Measurements from ENCODE around the gene ZNF408.
A peak's percentile ranks its signal among the peaks of the same experiment; 100 is the strongest.

Gene ZNF408

DNA sequence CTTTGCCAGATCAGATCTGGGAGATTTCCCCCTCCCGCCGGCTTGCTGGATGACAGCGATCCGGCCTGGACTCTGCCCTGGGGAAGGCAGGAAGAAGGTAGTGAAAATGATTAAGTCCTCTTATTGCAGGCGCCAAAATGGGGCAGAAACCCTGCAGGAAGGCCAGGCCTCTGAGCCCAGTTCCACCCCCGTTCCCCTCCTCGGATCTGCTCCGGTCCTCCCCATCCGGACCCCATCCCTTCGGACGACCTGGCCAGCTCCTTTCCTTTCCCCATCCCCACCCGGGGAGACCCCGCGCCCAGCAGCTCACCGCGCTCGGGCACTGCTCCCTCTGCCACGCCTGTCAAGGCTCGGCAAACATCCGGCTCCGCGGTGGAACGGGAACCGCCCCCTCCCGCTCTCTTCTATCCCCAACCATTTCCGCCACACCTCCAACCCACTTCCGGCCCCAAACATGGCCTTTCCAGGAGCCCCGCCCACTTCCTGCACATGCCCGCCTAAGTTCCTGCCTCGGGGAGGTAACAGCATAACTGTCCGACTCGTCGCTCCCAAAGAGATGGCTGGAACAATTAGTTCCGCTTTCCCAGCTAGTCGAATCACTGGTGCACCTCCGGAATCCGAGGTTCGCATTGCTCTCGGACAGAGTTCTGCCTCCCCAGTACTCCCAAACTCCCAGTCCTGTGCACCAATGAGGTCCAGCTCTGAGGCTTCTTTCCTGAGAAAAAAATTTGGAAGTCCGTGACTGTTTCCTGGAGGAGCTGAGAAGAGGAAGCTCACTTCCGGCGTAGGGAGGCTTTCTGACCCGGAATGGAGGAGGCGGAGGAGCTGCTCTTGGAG is at the start of gene ZNF408, which contains the start of gene ARHGAP1:
Gene ZNF408, plus strand, starts transcription at position 791 of the 837 bp plus-strand sequence. Its CDS starts 17 bp downstream, at position 808.
Gene ARHGAP1, minus strand, starts transcription at position 379 of the 837 bp plus-strand sequence. CDS start 4,512 bp downstream, outside the sequence.
- Histone ChIP-seq H3F3A (ENCODE audit: low read depth) (no peaks in the 10 kb centered on the region), H3K4me2 (ENCODE audit: low read depth, low read length, poor library complexity, severe bottlenecking) (peak within 1 kb of the TSS; percentile 83), H4K20me1 (ENCODE audit: insufficient read depth, low read length, poor library complexity, severe bottlenecking) (peaks cover 15% of the 10 kb centered on the region), H2AFZ (ENCODE audit: low read length) (peak within 1 kb of the TSS; percentile 99), H3K4me1 (ENCODE audit: insufficient read depth, low read length, poor library complexity, severe bottlenecking) (peaks cover 36% of the 10 kb centered on the region), H3K4me3 (ENCODE audit: low read length, poor library complexity, severe bottlenecking) (peak within 1 kb of the TSS; percentile 95), H3K9me3 (ENCODE audit: insufficient read depth, low read depth, low read length) (no peaks in the 10 kb centered on the region), H3K9me2 (replicated peaks; ENCODE audit: low read depth, low read length) (no peaks in the 10 kb centered on the region), H3K79me2 (ENCODE audit: insufficient read depth, low read length) (peaks cover 74% of the 10 kb centered on the region), H3K27me3 (ENCODE audit: insufficient read depth, low read length, poor library complexity, severe bottlenecking) (no peaks in the 10 kb centered on the region), H3K36me3 (ENCODE audit: insufficient read depth, low read length) (peaks cover 15% of the 10 kb centered on the region; the same call in 1 of the 2 replicates), H3K9ac (ENCODE audit: low read depth, low read length, poor library complexity, severe bottlenecking) (peak within 1 kb of the TSS; percentile 90)
- TF ChIP-seq EZH2phosphoT487 (IDR thresholded peaks at IDR 0.05; ENCODE audit: borderline replicate concordance): no peak
- TF ChIP-seq, protein P1, sequence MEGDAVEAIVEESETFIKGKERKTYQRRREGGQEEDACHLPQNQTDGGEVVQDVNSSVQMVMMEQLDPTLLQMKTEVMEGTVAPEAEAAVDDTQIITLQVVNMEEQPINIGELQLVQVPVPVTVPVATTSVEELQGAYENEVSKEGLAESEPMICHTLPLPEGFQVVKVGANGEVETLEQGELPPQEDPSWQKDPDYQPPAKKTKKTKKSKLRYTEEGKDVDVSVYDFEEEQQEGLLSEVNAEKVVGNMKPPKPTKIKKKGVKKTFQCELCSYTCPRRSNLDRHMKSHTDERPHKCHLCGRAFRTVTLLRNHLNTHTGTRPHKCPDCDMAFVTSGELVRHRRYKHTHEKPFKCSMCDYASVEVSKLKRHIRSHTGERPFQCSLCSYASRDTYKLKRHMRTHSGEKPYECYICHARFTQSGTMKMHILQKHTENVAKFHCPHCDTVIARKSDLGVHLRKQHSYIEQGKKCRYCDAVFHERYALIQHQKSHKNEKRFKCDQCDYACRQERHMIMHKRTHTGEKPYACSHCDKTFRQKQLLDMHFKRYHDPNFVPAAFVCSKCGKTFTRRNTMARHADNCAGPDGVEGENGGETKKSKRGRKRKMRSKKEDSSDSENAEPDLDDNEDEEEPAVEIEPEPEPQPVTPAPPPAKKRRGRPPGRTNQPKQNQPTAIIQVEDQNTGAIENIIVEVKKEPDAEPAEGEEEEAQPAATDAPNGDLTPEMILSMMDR (conservative IDR thresholded peaks at IDR 0.05; ENCODE audit: low read length): no peak

DNA sequence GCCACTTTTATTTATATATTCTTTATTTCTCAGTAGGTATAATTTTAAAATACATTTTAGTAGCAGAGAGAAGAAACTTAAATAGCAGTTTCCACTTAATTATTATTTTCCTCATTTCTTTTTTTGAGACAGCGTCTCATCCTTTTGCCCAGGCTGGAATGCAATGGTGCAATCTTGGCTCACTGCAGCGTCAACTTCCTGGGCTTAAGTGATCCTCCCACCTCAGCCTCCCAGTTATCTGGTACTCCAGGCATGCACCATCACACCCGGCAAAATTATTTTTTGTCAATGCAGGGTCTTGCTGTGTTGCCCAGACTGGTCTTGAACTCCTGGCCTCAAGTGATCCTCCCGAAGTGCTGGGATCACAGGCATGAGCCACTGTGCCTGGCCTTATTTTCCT is 45.2 kb upstream of the ZNF408 start:
- Histone ChIP-seq H3K36me3 (ENCODE audit: insufficient read depth, low read length) (peaks cover 83% of the 10 kb centered on the region; the same call in 1 of the 2 replicates), H3K27me3 (ENCODE audit: insufficient read depth, low read length, poor library complexity, severe bottlenecking) (no peaks in the 10 kb centered on the region), H3K4me2 (ENCODE audit: low read depth, low read length, poor library complexity, severe bottlenecking) (no peak overlapping the region)

DNA sequence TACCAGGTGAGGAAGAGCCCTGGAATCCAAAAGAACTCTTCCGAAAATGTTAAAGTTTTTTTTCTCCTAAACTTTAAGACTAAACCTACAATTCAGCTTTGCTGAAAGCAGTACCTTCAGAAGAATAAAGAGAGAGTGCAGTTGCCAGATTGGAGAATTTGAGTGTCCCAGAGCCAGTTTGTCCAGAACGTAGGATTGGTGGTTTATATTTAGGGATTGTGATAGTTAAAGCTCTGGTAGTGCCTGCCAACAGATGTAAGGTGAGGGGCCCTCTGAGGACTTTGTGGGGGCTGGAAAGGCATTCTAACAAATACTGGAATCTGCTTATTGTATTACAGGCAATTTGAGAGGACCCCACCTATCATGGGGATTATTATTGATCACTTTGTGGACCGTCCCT is 43.6 kb upstream of the ZNF408 start:
- Histone ChIP-seq H3F3A (ENCODE audit: low read depth) (no peaks in the 10 kb centered on the region), H3K27me3 (ENCODE audit: insufficient read depth, low read length, poor library complexity, severe bottlenecking) (no peaks in the 10 kb centered on the region), H2AFZ (ENCODE audit: low read length) (no peak overlapping the region), H3K4me2 (ENCODE audit: low read depth, low read length, poor library complexity, severe bottlenecking) (no peak overlapping the region), H3K9ac (ENCODE audit: low read depth, low read length, poor library complexity, severe bottlenecking) (no peak overlapping the region), H3K4me3 (ENCODE audit: low read length, poor library complexity, severe bottlenecking) (no peak overlapping the region), H3K79me2 (ENCODE audit: insufficient read depth, low read length) (no peaks in the 10 kb centered on the region), H3K9me2 (replicated peaks; ENCODE audit: low read depth, low read length) (no peaks in the 10 kb centered on the region), H4K20me1 (ENCODE audit: insufficient read depth, low read length, poor library complexity, severe bottlenecking) (no peaks in the 10 kb centered on the region), H3K9me3 (ENCODE audit: insufficient read depth, low read depth, low read length) (no peaks in the 10 kb centered on the region), H3K4me1 (ENCODE audit: insufficient read depth, low read length, poor library complexity, severe bottlenecking) (no peaks in the 10 kb centered on the region), H3K36me3 (ENCODE audit: insufficient read depth, low read length) (peaks cover 67% of the 10 kb centered on the region; the same call in 1 of the 2 replicates)
- TF ChIP-seq EZH2phosphoT487 (IDR thresholded peaks at IDR 0.05; ENCODE audit: borderline replicate concordance): no peak
- TF ChIP-seq, protein P1 (conservative IDR thresholded peaks at IDR 0.05; ENCODE audit: low read length): no peak

More for the DNA sequence above, 45.2 kb upstream of the ZNF408 start:
- H3K9ac ChIP-seq (ENCODE audit: low read depth, low read length, poor library complexity, severe bottlenecking): no peak overlapping the region
- no peaks in the 10 kb centered on the region for H4K20me1 ChIP-seq (ENCODE audit: insufficient read depth, low read length, poor library complexity, severe bottlenecking)
- H3F3A ChIP-seq (ENCODE audit: low read depth): no peaks in the 10 kb centered on the region
- TF ChIP-seq EZH2phosphoT487 (IDR thresholded peaks at IDR 0.05; ENCODE audit: borderline replicate concordance): no peak
- TF ChIP-seq, protein P1 (conservative IDR thresholded peaks at IDR 0.05; ENCODE audit: low read length): no peak
- H3K4me3 ChIP-seq (ENCODE audit: low read length, poor library complexity, severe bottlenecking): no peak overlapping the region
- H3K79me2 ChIP-seq (ENCODE audit: insufficient read depth, low read length): no peaks in the 10 kb centered on the region
- no peaks in the 10 kb centered on the region for H3K9me3 ChIP-seq (ENCODE audit: insufficient read depth, low read depth, low read length)
- H2AFZ ChIP-seq (ENCODE audit: low read length): no peak overlapping the region
- no peaks in the 10 kb centered on the region for H3K4me1 ChIP-seq (ENCODE audit: insufficient read depth, low read length, poor library complexity, severe bottlenecking)
- H3K9me2 ChIP-seq (replicated peaks; ENCODE audit: low read depth, low read length): no peaks in the 10 kb centered on the region
